OCI-LY3 (cell line): Measurements from ENCODE around the gene OCEL1.
"Not testable (repeated sequence)": the region's sequence is repeated elsewhere in the genome, so short reads cannot be mapped to it uniquely, and the experiment has no call there.

Source experiments
- H2AFZ ChIP-seq: fragments of 200-600, 300-600 bp; shearing (Covaris generic); 2 replicates; pipeline ENCODE4 v1.6.0; 2014; ENCODE audit warnings: antibody characterized with exemption, low read depth, low read length
- H3K27ac ChIP-seq: fragments of 200-600, 300-600 bp; sonication (generic); 2 replicates; pipeline ENCODE4 v1.5.1; 2014; ENCODE audit warnings: mild to moderate bottlenecking, low read length, moderate library complexity, mixed read lengths
- H3K27me3 ChIP-seq: fragments of 200-600, 300-600 bp; sonication (generic); 2 replicates; pipeline ENCODE4 v1.6.1; 2014; ENCODE audit warnings: low read depth, low read length, mixed read lengths
- H3K36me3 ChIP-seq: fragments of 200-600, 300-600 bp; sonication (generic); replicated peaks from 2 replicates; pipeline ENCODE3; 2014; ENCODE audit warnings: low read depth, low read length, mixed read lengths
- H3K4me1 ChIP-seq: fragments of 300-600, 200-600 bp; sonication (generic); 2 replicates; pipeline ENCODE4 v1.6.1; 2014; ENCODE audit warnings: low read length, mixed read lengths
- H3K4me2 ChIP-seq: fragments of 200-600, 300-600 bp; sonication (generic); 2 replicates; pipeline ENCODE4 v1.6.1; 2014; ENCODE audit warnings: low read length, mixed read lengths
- H3K4me3 ChIP-seq: fragments of 300-600, 200-600 bp; sonication (generic); 2 replicates; pipeline ENCODE4 v1.5.1; 2014; ENCODE audit warnings: antibody characterized with exemption, mild to moderate bottlenecking, low read length, moderate library complexity
- H3K79me2 ChIP-seq: fragments of 300-600, 200-600 bp; shearing (Covaris generic); 2 replicates; pipeline ENCODE4 v1.6.1; 2014; ENCODE audit warnings: mild to moderate bottlenecking, low read length, mixed read lengths
- H3K9ac ChIP-seq: fragments of 300-600, 200-600 bp; shearing (Covaris generic); 2 replicates; pipeline ENCODE4 v1.6.0; 2014; ENCODE audit warnings: mild to moderate bottlenecking, low read length, moderate library complexity
- H3K9me3 ChIP-seq: fragments of 200-600, 300-600 bp; shearing (Covaris generic); 2 replicates; pipeline ENCODE4 v1.6.1; 2014; ENCODE audit warnings: low read length, mixed read lengths; ENCODE audit not compliant: insufficient read depth
- H4K20me1 ChIP-seq: fragments of 200-600, 300-600 bp; sonication (generic); 2 replicates; pipeline ENCODE4 v1.6.1; 2016; ENCODE audit warnings: low read length, mixed read lengths; ENCODE audit not compliant: insufficient read depth
- EZH2phosphoT487 ChIP-seq: fragments of 200-600 bp; shearing (Covaris generic); IDR thresholded peaks from 2 replicates; pipeline ENCODE4 v1.6.1; 2018; ENCODE audit warnings: antibody characterized with exemption, mixed run types, low read depth
- TF ChIP-seq, protein P1 (sequence below): fragments of 200-600, 300-600 bp; sonication (generic); IDR thresholded peaks from 2 replicates; pipeline ENCODE4 v1.5.1; 2014; ENCODE audit warnings: antibody characterized with exemption, low read length, low read depth

The OCEL1 gene

GRCh38 chr19:17268754-17269153 is 42.7 kb downstream of the OCEL1 start:
- peaks cover 17% of the 10 kb centered on the region for H3K79me2 ChIP-seq
- H3K4me1 ChIP-seq, result peaks cover 11% of the 10 kb centered on the region; the same call in 1 of the 2 replicates
- H2AFZ ChIP-seq, result no peak overlapping the region
- no peak overlapping the region for H3K4me3 ChIP-seq
- H4K20me1 ChIP-seq, result no peaks in the 10 kb centered on the region
- H3K27ac ChIP-seq, result no peak overlapping the region
- H3K9ac ChIP-seq, result no peak overlapping the region
- no peaks in the 10 kb centered on the region for H3K9me3 ChIP-seq
- no peak for TF ChIP-seq EZH2phosphoT487
- TF ChIP-seq, protein P1, sequence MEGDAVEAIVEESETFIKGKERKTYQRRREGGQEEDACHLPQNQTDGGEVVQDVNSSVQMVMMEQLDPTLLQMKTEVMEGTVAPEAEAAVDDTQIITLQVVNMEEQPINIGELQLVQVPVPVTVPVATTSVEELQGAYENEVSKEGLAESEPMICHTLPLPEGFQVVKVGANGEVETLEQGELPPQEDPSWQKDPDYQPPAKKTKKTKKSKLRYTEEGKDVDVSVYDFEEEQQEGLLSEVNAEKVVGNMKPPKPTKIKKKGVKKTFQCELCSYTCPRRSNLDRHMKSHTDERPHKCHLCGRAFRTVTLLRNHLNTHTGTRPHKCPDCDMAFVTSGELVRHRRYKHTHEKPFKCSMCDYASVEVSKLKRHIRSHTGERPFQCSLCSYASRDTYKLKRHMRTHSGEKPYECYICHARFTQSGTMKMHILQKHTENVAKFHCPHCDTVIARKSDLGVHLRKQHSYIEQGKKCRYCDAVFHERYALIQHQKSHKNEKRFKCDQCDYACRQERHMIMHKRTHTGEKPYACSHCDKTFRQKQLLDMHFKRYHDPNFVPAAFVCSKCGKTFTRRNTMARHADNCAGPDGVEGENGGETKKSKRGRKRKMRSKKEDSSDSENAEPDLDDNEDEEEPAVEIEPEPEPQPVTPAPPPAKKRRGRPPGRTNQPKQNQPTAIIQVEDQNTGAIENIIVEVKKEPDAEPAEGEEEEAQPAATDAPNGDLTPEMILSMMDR, result no peak
- H3K4me2 ChIP-seq, result 0 out of 2 replicates have a peak overlapping the region, but pooled peaks have one; percentile 99
- peaks cover 17% of the 10 kb centered on the region for H3K36me3 ChIP-seq
- H3K27me3 ChIP-seq, result no peaks in the 10 kb centered on the region

GRCh38 chr19:17274892-17275291 is 48.9 kb downstream of the OCEL1 start:
- H3K4me1 ChIP-seq, H3K9ac ChIP-seq, H3K27me3 ChIP-seq, H4K20me1 ChIP-seq, H3K27ac ChIP-seq, H3K79me2 ChIP-seq, H3K4me2 ChIP-seq, H3K9me3 ChIP-seq, H2AFZ ChIP-seq, H3K4me3 ChIP-seq: not testable (repeated sequence)
- peaks cover 42% of the 10 kb centered on the region for H3K36me3 ChIP-seq

GRCh38 chr19:17275441-17276175 is 49.6 kb downstream of the OCEL1 start:
- no peak overlapping the region for H2AFZ ChIP-seq
- no peak overlapping the region for H3K9ac ChIP-seq
- peaks cover 38% of the 10 kb centered on the region for H3K36me3 ChIP-seq
- no peak overlapping the region for H3K4me3 ChIP-seq
- H3K27me3 ChIP-seq, result no peaks in the 10 kb centered on the region
- no peak overlapping the region for H3K27ac ChIP-seq
- no peak overlapping the region for H3K4me2 ChIP-seq
- TF ChIP-seq, protein P1, result no peak
- no peak for TF ChIP-seq EZH2phosphoT487
- no peaks in the 10 kb centered on the region for H4K20me1 ChIP-seq
- H3K79me2 ChIP-seq, result no peaks in the 10 kb centered on the region
- no peaks in the 10 kb centered on the region for H3K9me3 ChIP-seq
- H3K4me1 ChIP-seq, result no peaks in the 10 kb centered on the region
